GM19463 (cell line): ENCODE data around the gene NFIA.
"Not testable (repeated sequence)": the region's sequence is repeated elsewhere in the genome, so short reads cannot be mapped to it uniquely, and the experiment has no call there.

Experiments
- ATAC-seq: cut with Tn5 transposase; IDR thresholded peaks from one replicate; pipeline ENCODE4 v1.9.1; 2021; ENCODE audit warnings: mild to moderate bottlenecking, moderate library complexity; ENCODE audit not compliant: unreplicated experiment

NFIA gene

GRCh38 chr1:61263905-61264824 lies 181.8 kb downstream of the NFIA start:
- no peak for ATAC-seq

DNA sequence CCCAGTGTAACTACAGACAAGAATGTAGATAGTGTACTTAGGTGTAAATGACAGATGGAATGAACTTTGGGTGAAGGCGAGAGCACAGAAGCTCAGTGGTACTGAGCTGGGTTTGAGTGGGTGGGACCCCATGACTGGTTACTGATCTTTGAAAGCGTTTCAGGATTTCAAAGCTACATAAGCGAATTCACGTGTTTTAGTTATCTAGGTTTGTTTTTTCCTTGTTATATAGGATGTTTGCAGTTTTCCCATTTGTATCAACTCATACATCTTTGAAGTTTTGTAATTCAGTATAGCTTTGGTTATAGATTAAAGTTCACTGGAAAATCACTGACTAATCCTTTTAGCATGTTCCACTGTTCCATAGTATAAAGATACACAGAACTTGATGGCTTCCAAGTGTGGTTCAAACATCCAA lies 182.5 kb downstream of the NFIA start:
- ATAC-seq: no peak

DNA sequence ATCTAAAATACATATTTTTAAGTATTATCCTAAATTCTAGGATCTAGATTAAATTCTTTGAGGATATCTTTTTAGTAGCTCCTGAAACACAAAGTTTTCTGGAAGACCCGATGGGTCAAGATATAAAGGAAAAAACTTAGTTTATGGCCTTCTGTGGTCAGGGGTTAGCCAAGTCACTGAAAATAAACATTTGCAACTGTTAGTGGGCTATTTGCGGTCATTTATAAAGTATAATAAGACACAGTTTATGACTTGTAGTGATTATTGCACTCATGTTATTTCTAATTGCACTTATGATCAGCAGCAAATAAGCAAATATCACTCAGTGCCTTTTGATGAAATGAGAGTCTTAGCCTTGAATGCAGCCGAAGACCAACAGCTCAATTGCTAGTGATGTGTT lies 183.3 kb downstream of the NFIA start:
- ATAC-seq: no peak

DNA sequence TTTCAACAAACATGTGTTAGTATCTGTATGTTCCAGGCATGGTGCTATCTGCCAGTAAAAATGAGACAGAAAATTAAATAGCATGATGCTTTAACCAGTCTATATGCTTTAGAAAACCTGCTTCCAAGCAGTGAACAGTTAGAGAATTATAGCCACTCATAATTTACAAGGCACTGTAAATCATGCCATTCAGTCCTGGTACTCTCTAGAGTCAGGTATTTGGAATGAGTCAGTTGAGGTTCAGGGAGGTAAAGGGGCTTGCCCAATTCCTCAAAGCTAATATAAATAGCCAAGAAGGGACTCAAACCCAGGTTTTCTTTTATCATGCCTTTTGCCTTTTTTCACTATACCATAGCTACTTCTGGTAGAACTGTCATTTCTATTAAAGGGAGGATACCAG lies 184.4 kb downstream of the NFIA start:
- no peak for ATAC-seq

GRCh38 chr1:61268546-61269240 lies 186.3 kb downstream of the NFIA start:
- no peak for ATAC-seq

DNA sequence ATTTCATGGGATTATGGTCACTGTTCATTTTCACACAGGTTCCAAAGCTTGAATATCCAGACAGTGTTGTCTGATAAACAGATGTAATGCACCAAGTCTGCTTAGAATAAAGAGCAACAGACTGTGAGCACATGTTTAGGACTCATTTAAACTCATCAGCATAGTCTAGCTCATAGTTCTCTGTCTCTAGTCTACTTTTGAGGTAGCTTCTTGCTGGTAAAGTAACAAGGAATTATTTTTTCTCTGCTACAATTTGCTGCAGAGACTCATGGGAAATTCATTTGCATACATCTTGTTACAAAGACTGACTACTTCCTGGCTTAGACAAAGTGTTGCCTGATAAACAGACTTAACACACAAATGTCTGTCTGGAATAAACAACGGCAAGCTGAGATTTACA lies 187.2 kb downstream of the NFIA start:
- no peak for ATAC-seq

DNA sequence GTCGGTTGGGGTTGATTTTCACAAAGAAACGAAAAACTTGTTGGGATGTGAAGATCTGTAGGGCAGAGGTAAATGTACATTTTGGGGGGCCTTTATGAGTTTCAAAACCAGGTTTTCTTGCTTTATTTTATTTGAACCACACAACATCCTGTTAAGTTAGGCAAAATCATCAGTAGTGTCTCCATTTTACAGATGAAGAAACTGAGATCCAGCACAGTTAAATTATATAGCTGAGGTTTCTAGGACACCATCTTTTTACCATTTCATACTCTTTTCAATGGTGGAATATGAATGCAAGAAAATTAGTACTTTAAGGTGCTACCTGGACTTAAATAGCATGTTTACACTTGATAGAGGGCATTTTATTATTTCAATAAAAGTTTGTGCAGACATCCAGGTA lies 187.7 kb downstream of the NFIA start:
- ATAC-seq: no peak

DNA sequence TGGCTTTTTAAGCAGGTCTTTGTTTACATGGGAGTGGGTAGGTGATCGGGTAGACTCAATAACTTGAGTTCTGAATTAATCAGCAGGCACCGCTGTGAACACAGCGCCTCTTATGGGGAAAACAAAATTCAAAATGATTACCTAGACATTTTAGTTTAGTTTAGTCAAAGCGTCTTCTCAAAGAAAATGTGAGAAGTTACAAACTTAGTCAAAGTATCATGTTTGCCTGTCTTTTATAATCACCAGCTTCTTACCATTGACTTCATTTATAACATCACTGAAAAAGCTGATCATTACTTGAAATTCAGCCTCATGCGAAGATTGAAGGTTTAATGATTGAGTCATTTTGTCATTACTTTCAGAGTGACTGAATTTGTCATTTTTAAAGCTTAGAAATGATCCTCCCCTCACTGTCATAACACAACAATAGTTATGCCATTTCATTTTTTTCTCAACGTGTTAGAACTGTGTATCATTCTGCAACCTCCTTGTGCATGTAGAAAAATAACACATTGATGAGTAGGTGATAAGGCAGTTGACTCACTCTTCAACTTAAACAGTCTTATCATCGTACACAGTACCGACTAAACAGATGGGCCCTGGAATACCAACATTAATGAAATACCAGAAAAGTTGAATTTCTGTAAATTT lies 188.5 kb downstream of the NFIA start:
- ATAC-seq: no peak

DNA sequence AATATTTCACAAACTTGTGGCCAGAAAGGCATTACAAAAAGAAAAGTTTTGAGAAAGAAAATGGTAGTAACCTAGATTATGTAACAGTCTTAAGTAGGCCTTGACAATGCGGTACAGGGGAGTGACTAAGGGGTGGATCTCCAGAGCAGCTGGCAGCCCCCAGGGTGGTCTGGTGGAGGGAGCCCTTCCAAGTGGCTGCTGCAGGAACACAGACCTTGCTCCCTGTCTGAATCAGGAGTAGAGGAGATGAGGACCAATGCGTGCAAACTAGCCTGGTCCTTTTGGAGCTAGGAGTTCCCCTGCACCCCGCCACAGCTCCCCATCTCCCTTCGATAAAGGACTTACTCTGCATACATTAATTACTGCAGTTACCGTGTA lies 189.0 kb downstream of the NFIA start:
- no peak for ATAC-seq

DNA sequence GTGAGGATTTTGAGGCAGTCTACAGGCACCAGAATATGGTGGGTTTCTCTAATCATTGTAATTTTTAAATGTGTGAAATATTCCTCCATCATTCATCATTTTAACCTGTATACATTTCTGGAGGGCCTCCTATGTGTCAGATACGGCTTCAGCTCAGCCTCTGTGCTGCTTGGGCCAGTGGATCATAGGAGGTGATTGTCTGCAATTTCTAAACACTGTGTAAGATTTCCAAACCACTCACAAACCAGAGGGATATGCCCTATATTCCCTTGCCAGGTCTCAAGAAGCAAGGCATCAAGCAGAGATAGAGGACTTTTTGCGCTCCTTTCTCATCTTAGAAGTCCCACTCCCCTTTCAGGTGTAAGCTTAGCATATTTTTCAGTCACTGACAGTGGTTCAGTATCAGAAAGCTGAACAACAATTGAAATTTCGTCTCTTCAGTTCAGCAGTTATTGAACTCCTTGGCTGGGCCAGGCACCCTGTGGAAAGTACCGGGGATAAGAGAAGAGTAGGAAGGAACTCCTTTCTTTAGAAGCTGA lies 190.9 kb downstream of the NFIA start:
- ATAC-seq: no peak

- no peak for ATAC-seq
These were observed 191.5 kb downstream of the NFIA start for GRCh38 chr1:61273861-61274260.

DNA sequence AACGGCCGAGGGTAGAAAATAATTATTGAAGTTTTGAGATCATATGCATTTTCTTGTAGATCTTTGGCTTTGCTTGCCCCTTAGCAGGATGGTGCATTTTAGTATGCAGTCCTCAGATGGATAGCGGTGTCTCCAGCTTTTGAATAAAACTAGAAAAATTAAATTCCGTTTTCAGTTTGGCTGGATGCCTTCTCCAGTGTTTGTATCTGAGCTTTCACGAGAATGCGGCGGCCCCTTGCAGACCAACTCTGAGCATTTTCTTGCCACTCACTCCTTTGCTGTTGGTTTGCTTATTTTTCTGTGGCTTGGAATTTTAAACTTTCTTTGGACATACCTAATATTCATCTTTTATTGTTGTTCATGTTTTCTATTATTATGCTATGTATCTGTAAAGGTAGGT lies 192.6 kb downstream of the NFIA start:
- no peak for ATAC-seq

DNA sequence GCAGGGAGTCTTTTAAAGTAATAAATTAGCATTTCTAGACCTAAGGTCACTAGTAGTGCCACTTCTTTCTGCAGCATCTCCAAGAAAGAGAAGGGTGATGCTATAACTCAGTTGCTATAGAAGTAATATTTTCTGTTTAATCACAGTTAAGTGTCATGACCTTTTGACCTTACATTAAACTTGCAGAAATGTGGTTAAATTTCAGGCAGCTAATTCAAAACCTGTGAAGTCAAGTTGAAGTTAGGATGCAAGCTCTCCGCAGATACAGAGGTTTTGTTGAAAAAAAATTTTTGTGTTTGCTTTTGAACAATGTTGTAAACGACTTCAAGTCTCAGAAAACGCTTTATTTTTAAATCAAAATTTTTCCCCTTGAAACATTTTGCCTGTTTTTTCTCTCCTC lies 193.9 kb downstream of the NFIA start:
- ATAC-seq: no peak

DNA sequence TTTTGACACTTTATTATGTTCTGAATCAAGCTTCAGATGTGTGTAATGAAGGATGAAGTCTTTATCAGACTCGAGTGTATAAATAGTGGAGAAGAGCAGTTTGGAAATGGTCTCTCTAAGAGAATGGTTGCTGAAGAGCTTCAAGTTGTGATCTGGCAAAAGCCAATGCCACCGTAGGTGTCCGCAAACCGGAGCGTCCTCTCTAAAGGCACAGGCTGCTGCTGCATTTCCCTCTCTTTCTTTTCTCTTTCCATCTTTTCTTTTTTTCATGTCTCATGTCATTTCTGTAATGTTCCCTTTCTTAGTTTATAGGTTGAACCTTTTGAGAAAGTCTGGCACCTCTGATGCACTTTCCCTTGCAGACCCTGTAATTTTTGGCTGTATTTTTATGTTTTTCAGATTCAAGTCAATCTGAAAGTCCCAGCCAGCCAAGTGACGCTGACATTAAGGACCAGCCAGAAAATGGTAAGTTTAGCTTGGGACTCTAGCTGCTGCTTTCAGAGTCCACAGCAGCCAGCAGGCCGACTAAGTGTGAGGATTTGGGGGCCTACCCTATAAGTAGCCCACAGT lies 194.8 kb downstream of the NFIA start:
- ATAC-seq: no peak

DNA sequence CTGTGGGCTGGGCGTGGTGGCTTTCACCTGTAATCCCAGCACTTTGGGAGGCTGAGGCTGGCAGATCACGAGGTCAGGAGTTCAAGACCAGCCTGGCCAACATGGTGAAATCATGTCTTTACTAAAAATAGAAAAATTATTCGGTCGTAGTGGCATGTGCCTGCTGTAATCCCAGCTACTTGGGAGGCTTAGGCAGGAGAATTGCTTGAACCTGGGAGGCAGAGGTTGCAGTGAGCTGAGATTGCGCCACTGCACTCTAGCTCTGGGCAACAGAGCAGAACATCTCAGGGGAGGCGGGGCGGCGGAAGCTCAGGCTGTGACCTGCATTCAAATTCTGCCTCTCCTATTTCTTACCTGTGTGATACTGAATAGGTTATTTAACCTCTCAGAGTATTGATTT lies 196.1 kb downstream of the NFIA start:
- ATAC-seq: not testable (repeated sequence)

DNA sequence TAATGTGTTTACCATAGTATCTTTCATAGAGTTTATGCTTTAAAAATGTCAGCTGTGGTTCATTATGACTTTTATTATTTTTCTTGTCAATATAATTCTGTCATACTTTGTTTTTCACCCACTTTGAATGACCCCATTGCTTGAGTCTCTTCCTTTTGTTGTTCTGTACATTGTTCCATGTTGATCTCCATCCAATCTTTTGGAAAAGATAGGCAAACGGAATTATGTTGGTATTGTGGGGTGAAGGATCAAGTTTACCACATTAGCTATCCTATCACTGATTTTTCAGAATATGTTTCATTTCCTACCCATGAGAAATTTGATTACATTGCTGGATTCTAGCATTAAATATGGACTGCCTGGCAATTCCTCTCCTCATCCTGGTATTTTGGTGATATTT lies 196.6 kb downstream of the NFIA start:
- no peak for ATAC-seq

DNA sequence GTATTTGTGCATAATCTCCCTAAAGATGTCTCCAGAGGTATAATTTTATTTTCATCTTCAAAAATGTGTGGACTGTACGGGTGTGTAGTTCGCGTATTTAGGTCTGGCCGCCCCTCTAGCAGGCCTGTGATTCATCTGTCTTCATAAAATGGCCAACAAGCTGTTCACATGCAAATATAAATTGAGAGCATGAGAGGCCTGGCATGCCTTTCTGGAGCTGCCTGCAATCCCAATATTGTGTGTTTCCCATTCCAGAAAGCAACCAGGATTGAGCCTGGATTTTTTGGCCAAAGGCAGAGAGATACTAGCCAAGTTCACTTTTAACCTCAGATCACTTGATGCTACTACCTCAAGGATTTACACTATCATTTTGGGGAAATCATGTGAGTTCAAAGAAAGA lies 197.2 kb downstream of the NFIA start:
- no peak for ATAC-seq

DNA sequence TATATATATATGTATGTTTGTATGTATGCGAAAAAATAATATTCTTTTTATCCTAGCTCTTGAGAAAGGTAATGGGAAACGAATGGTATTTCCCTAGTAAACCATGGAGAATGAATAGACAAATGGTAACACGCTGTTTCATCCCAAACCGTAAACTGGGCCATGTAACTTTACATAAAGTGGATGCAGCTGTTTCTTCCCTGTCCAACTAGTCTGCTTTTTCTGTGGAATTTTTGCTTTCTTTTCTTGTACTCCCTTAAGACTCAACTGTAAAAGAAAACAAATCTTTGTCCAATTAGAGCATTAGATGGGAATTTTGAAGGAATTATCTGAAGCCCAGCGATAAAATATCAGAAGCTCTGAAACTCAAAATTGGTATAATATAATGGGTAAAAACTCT lies 198.1 kb downstream of the NFIA start:
- no peak for ATAC-seq

GRCh38 chr1:61282387-61282786 lies 200.0 kb downstream of the NFIA start:
- ATAC-seq: no peak

GRCh38 chr1:61284248-61284854 lies 202.0 kb downstream of the NFIA start:
- ATAC-seq: no peak

- ATAC-seq: no peak
These were observed 202.6 kb downstream of the NFIA start for GRCh38 chr1:61284936-61285335.
